Gastroesophageal sphincter (tissue), 4 donors: ENCODE data around the gene IL1RAPL1. TPM values are rescaled to one million over a fixed set of nuclear protein-coding genes. Genes with fewer than 3 reads are reported as not detected.

Source experiments
- ATAC-seq: fragments of 150-250 bp; one replicate; pipeline ENCODE4 v1.9.1; 2016; ENCODE audit warnings: mild to moderate bottlenecking, moderate library complexity
- H3K27ac ChIP-seq, 4 donors: fragments of 200-600 bp; sonication (generic) in 3 of 4; 1 replicate in 3 of 4; 2 replicates in 1 of 4; pipeline ENCODE4 v1.5.1; 2016 to 2019
- H3K27me3 ChIP-seq: fragments of 200-600 bp; sonication (generic); one replicate; pipeline ENCODE4 v1.5.1; 2019
- H3K36me3 ChIP-seq, 2 donors: fragments of 200-600 bp; sonication (generic); one replicate each; pipeline ENCODE4 v1.5.1; 2019; ENCODE audit warnings: control low read depth in 1 of 2
- H3K4me1 ChIP-seq, 3 donors: fragments of 200-600 bp; sonication (generic); 1 replicate in 2 of 3; 2 replicates in 1 of 3; pipeline ENCODE4 v1.5.1; 2016 to 2019; ENCODE audit warnings: control low read depth in 2 of 3
- H3K4me3 ChIP-seq, 2 donors: fragments of 200-600 bp; sonication (generic); one replicate each; pipeline ENCODE4 v1.5.1; 2019; ENCODE audit warnings: mild to moderate bottlenecking in 1 of 2, moderate library complexity in 1 of 2
- H3K9me3 ChIP-seq, 3 donors: fragments of 200-600 bp; sonication (generic); one replicate each; pipeline ENCODE4 v1.5.1; 2017 to 2019; ENCODE audit warnings: control low read depth in 2 of 3
- CTCF ChIP-seq, 4 experiments: fragments of 200-600 bp in 2 of 4; fragments of 450-650 bp in 2 of 4; sonication (generic) in 1 of 4; IDR thresholded peaks; one replicate each; pipeline ENCODE4 v1.5.1; 2017 to 2019; ENCODE audit warnings: antibody characterized with exemption in 4 of 4, mild to moderate bottlenecking in 2 of 4, moderate library complexity in 2 of 4
- EP300 ChIP-seq: sonication (generic); formaldehyde crosslinking; IDR thresholded peaks from one replicate; pipeline ENCODE4 v1.6.1; 2017; ENCODE audit warnings: antibody characterized with exemption, mild to moderate bottlenecking
- POLR2A ChIP-seq, 2 donors: fragments of 450-650 bp; IDR thresholded peaks; one replicate each; pipeline ENCODE4 v1.6.1; 2017; ENCODE audit warnings: antibody characterized with exemption in 2 of 2, mild to moderate bottlenecking in 2 of 2, moderate library complexity in 1 of 2
- POLR2AphosphoS5 ChIP-seq: sonication (generic); formaldehyde crosslinking; IDR thresholded peaks from one replicate; pipeline ENCODE4 v1.6.1; 2017; ENCODE audit warnings: antibody characterized with exemption
- WGBS, 2 donors: methylation state at CpG; one replicate each; pipeline ENCODE4 v1.1.5; 2018; ENCODE audit warnings: low coverage in 1 of 2; 5-methylcytosine and 5-hydroxymethylcytosine counted together
- total RNA-seq, 4 donors: library from RNA; depleted of rRNA; stranded (reverse); fragments of >200 nt; gene quantifications; one replicate each; pipeline ENCODE4 v1.1.0, GENCODE V29; 2016

The IL1RAPL1 gene
- total RNA-seq, 4 donors from 2014 or later = 0.27 to 1.6 (median 0.44) TPM

GRCh38 chrX:29382811-29383210 is 795.6 kb downstream of the IL1RAPL1 start:
- no peak overlapping the region for H3K27ac ChIP-seq
- no peak overlapping the region for H3K4me3 ChIP-seq
- H3K36me3 ChIP-seq = no peaks in the 10 kb centered on the region
- H3K9me3 ChIP-seq = no peaks in the 10 kb centered on the region
- no peak for ATAC-seq
- H3K4me1 ChIP-seq = no peaks in the 10 kb centered on the region
- no peak for TF ChIP-seq EP300
- no peak for TF ChIP-seq POLR2AphosphoS5
- no peak for TF ChIP-seq POLR2A (IDR thresholded peaks at IDR 0.05)
- no peak for TF ChIP-seq CTCF (IDR thresholded peaks at IDR 0.05)
- H3K27me3 ChIP-seq = no peaks in the 10 kb centered on the region

GRCh38 chrX:29388509-29388908 is 801.3 kb downstream of the IL1RAPL1 start:
- ATAC-seq = no peak
- H3K9me3 ChIP-seq = no peaks in the 10 kb centered on the region
- H3K27me3 ChIP-seq = no peaks in the 10 kb centered on the region
- no peak for TF ChIP-seq POLR2A (IDR thresholded peaks at IDR 0.05)
- TF ChIP-seq POLR2AphosphoS5 = no peak
- no peak for TF ChIP-seq EP300
- no peak for TF ChIP-seq CTCF (IDR thresholded peaks at IDR 0.05)
- H3K36me3 ChIP-seq = no peaks in the 10 kb centered on the region
- H3K4me1 ChIP-seq = no peaks in the 10 kb centered on the region
- WGBS, 2 donors = 67 to 85% methylated on average over 1 of the region's 1 CpG
- H3K4me3 ChIP-seq = no peak overlapping the region
- H3K27ac ChIP-seq = no peak overlapping the region

- no peak for ATAC-seq
- Histone ChIP-seq H3K4me1 (no peaks in the 10 kb centered on the region), H3K9me3 (no peaks in the 10 kb centered on the region), H3K4me3 (no peak overlapping the region), H3K36me3 (no peaks in the 10 kb centered on the region), H3K27me3 (no peaks in the 10 kb centered on the region), H3K27ac (no peak overlapping the region)
- no peak for TF ChIP-seq POLR2A (IDR thresholded peaks at IDR 0.05)
These were observed 810.3 kb downstream of the IL1RAPL1 start for GRCh38 chrX:29397506-29397905.

- WGBS, 2 donors = 92% methylated on average over 3 to 4 of the region's 4 CpGs
- no peaks in the 10 kb centered on the region for H3K4me1 ChIP-seq
- no peak overlapping the region for H3K27ac ChIP-seq
- no peaks in the 10 kb centered on the region for H3K36me3 ChIP-seq
- TF ChIP-seq POLR2A (IDR thresholded peaks at IDR 0.05) = no peak
- no peak for TF ChIP-seq EP300
- TF ChIP-seq POLR2AphosphoS5 = no peak
- TF ChIP-seq CTCF (IDR thresholded peaks at IDR 0.05) = no peak
- no peak overlapping the region for H3K4me3 ChIP-seq
- no peaks in the 10 kb centered on the region for H3K9me3 ChIP-seq
- no peak for ATAC-seq
- H3K27me3 ChIP-seq = no peaks in the 10 kb centered on the region
These were observed 820.1 kb downstream of the IL1RAPL1 start for GRCh38 chrX:29407357-29407756.

GRCh38 chrX:29419774-29420553 is 832.7 kb downstream of the IL1RAPL1 start:
- Histone ChIP-seq H3K36me3 (no peaks in the 10 kb centered on the region), H3K27ac (no peak overlapping the region), H3K4me3 (no peak overlapping the region), H3K27me3 (no peaks in the 10 kb centered on the region), H3K9me3 (no peaks in the 10 kb centered on the region), H3K4me1 (no peaks in the 10 kb centered on the region)
- no peak for ATAC-seq
- WGBS, 2 donors = 67% methylated on average over 1 to 2 of the region's 2 CpGs
- TF ChIP-seq EP300 (no peak), POLR2A (IDR thresholded peaks at IDR 0.05) (no peak), CTCF (IDR thresholded peaks at IDR 0.05) (no peak), POLR2AphosphoS5 (no peak)
